ENCODE data around the gene APOBEC3G. TPM values are rescaled to one million over a fixed set of nuclear protein-coding genes. Genes with fewer than 3 reads are reported as not detected.
"Not testable (repeated sequence)": the region's sequence is repeated elsewhere in the genome, so short reads cannot be mapped to it uniquely, and the experiment has no call there.

APOBEC3G gene
- total RNA-seq, 1 donor from 2014 or later: 9.7 TPM

DNA sequence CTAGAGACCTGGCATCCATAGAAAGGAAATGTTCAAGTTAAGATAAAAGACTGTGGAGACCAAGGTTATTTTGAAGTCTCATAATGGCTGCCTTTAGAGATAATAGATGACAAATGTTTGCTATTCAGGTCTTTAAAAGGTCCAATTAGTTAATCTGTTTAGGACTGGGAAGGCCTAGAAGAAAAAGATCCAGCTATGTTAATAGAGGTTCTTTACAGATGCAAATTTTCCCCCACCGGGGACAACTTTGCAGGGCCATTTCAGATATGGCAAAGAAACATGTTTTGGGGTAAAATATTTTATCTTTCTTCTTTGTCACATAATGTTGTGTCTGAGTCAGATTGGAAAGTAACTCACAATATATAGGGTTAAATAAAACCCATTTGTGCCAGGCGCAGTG is 3.1 kb upstream of the APOBEC3G start:
- H3K27me3 ChIP-seq (ENCODE audit: control insufficient read depth, insufficient read depth, low read length): no peaks in the 10 kb centered on the region
- DNase-seq (ENCODE audit: low read depth): no peak
- H3K4me3 ChIP-seq (ENCODE audit: low read depth, low read length): no peak overlapping the region
- no peaks in the 10 kb centered on the region for H3K36me3 ChIP-seq (ENCODE audit: control insufficient read depth, insufficient read depth, low read length)
- TF ChIP-seq, protein P1, sequence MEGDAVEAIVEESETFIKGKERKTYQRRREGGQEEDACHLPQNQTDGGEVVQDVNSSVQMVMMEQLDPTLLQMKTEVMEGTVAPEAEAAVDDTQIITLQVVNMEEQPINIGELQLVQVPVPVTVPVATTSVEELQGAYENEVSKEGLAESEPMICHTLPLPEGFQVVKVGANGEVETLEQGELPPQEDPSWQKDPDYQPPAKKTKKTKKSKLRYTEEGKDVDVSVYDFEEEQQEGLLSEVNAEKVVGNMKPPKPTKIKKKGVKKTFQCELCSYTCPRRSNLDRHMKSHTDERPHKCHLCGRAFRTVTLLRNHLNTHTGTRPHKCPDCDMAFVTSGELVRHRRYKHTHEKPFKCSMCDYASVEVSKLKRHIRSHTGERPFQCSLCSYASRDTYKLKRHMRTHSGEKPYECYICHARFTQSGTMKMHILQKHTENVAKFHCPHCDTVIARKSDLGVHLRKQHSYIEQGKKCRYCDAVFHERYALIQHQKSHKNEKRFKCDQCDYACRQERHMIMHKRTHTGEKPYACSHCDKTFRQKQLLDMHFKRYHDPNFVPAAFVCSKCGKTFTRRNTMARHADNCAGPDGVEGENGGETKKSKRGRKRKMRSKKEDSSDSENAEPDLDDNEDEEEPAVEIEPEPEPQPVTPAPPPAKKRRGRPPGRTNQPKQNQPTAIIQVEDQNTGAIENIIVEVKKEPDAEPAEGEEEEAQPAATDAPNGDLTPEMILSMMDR (IDR thresholded peaks at IDR 0.05; ENCODE audit: insufficient read depth, low read length, poor library complexity, severe bottlenecking): no peak

DNA sequence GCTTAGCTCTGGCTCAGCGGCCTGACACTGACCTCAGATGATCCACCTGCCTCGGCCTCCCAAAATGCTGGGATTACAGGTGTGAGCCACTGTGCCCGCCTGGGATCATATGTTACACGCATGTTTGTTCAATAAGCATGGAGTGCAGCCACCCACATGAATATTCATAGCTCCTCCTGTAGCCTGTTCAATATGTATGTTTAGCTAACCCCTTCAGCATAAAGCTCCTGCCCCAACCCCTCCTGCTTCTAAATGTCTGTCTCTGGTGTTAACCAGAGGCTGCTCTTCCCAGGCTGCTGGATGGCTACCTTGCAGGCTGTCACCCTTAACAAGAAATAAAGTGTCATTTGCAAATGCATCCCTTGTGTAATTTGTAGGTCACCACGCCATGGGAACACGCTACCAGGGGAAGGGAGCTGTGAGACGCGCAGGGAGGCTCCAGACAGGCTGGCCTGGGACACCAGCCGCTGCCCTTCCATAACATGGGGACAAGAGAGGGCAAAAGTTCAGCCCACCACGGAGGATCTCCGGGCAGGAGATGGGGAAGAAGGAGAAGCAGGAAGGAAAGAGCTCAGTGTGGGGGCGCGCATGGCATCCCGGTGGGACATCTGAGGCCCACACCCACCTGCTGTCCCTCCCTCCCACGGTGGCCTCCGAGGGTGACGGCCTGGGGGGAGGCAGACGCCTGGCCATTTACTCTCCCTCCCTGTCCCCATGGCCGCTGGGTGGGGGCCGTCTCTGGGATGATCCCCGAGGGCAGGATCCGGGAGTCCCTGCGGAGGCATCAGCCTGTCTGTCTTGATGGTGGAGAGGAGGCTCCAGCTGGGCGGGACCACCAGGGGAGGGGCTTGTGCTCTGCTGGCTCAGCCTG is 685 bp upstream of the APOBEC3G start:
- H3K4me3 ChIP-seq (ENCODE audit: low read depth, low read length); DNase-seq (ENCODE audit: low read depth); H3K36me3 ChIP-seq (ENCODE audit: control insufficient read depth, insufficient read depth, low read length); H3K27me3 ChIP-seq (ENCODE audit: control insufficient read depth, insufficient read depth, low read length): not testable (repeated sequence)

DNA sequence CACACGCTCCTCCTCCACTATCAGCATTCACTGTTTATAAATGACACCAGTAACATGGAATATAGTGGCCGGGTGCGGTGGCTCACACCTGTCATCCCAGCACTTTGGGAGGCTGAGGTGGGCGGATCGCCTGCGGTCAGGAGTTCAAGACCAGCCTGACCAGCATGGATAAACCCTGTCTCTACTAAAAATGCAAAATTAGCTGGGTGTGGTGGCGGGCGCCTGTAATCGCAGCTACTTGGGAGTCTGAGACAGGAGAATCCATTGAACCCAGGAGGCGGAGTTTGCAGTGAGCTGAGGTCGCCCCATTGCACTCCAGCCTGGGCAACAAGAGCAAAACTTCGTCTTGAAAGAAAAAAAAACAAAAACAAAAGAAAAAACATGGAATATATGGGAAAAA is 837 bp downstream of the APOBEC3G start:
- not testable (repeated sequence) for H3K27me3 ChIP-seq (ENCODE audit: control insufficient read depth, insufficient read depth, low read length)

DNA sequence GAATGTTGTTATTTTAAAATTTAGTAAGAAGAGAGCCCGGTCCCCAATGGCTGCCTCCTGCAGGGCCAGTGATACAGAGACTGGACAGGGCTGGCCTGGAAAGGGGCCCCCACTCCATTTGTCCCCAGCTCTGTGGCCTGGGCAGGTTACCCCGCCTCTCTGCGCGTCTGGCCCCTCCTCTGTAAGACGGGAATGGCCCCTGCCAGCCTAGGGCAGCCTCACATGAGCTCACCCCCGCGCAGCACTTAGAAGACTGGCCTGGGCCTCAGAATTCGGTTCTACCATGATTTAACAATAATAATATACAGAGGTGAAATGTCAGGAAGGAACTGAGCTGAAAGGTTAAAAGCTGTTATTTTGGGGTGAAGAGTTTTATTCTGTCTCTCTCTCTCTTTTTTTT is 1.3 kb downstream of the APOBEC3G start:
- TF ChIP-seq, protein P1 (IDR thresholded peaks at IDR 0.05; ENCODE audit: insufficient read depth, low read length, poor library complexity, severe bottlenecking): no peak

More for the DNA sequence above, 837 bp downstream of the APOBEC3G start:
- not testable (repeated sequence) for H3K36me3 ChIP-seq (ENCODE audit: control insufficient read depth, insufficient read depth, low read length); H3K4me3 ChIP-seq (ENCODE audit: low read depth, low read length); DNase-seq (ENCODE audit: low read depth)

DNA sequence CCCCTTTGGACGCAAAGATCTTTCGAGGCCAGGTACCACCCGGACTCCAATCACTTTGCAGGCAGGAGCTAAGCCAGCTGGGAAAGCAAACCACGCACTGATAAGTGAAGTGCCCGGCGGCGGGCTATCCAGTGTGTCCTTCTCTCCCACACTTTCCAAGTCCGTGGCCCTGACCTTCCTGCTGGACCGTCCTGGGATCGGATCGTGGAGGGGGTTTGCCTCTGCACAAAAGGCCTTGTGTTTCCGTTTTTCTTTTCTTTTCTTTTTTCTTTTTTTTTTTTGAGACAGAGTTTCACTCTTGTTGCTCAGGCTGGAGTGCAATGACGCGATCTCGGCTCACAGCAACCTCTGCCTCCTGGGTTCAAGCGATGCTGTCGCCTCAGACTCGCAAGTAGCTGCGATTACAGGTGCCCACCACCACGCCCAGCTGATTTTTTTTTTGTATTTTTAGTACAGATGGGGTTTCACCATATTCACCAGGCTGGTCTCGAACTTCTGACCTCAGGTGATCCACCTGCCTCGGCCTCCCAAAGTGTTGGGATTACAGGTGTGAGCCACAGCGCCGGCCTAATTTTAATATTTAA is 2.1 kb downstream of the APOBEC3G start:
- not testable (repeated sequence) for H3K36me3 ChIP-seq (ENCODE audit: control insufficient read depth, insufficient read depth, low read length); DNase-seq (ENCODE audit: low read depth); H3K27me3 ChIP-seq (ENCODE audit: control insufficient read depth, insufficient read depth, low read length); H3K4me3 ChIP-seq (ENCODE audit: low read depth, low read length)

More for the DNA sequence above, 1.3 kb downstream of the APOBEC3G start:
- Histone ChIP-seq H3K36me3 (ENCODE audit: control insufficient read depth, insufficient read depth, low read length) (no peaks in the 10 kb centered on the region), H3K27me3 (ENCODE audit: control insufficient read depth, insufficient read depth, low read length) (no peaks in the 10 kb centered on the region), H3K4me3 (ENCODE audit: low read depth, low read length) (no peak overlapping the region)
- DNase-seq (ENCODE audit: low read depth): no peak

DNA sequence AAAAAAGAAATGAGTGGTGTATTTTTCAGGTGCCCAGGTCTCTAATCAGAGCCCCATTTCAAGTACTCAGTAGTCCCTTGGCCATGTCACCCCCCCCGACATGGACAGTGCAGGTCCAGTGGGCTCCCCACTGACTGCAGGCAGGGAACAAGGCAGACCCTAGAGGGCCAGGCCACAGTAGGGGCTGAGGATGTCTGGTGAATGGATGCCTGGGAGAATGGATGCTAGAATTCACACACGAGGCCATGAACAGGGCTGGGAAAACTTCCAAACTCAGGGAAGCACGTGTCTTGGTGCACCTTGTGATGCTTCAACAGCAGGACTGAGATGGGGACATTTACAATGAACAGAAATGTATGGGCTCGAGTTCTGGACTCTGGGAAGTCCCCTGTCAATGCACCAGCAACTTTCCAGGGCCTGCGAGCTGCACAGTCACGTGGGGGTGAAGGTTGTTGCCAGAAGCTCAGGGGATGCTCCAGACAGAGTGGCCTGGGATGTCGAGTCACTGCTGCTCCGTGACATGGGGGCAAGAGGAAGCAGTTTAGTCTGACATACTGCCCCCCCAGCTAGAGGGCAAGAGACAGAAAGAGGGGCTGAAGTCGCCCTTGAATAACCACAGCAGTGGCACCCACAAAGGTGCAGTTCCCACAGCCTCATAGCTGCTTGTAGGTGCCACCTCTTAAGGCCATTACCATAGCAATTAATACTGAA is 3.1 kb downstream of the APOBEC3G start:
- Histone ChIP-seq H3K27me3 (ENCODE audit: control insufficient read depth, insufficient read depth, low read length) (no peaks in the 10 kb centered on the region), H3K36me3 (ENCODE audit: control insufficient read depth, insufficient read depth, low read length) (no peaks in the 10 kb centered on the region), H3K4me3 (ENCODE audit: low read depth, low read length) (no peak overlapping the region)
- TF ChIP-seq, protein P1 (IDR thresholded peaks at IDR 0.05; ENCODE audit: insufficient read depth, low read length, poor library complexity, severe bottlenecking): no peak
- no peak for DNase-seq (ENCODE audit: low read depth)

DNA sequence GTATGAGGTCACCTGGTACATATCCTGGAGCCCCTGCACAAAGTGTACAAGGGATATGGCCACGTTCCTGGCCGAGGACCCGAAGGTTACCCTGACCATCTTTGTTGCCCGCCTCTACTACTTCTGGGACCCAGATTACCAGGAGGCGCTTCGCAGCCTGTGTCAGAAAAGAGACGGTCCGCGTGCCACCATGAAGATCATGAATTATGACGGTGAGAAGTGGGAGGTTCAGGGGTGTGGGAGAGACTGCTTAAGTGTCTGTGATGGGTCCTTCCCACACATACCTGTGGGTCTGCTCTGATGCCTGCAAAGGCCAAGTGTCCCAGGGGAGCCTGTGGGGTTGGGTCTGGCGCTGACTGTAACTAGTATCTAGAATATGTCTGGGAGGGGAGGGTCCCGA is 3.9 kb downstream of the APOBEC3G start:
- Histone ChIP-seq H3K36me3 (ENCODE audit: control insufficient read depth, insufficient read depth, low read length) (no peaks in the 10 kb centered on the region), H3K27me3 (ENCODE audit: control insufficient read depth, insufficient read depth, low read length) (no peaks in the 10 kb centered on the region), H3K4me3 (ENCODE audit: low read depth, low read length) (no peak overlapping the region)
- DNase-seq (ENCODE audit: low read depth): no peak
- TF ChIP-seq, protein P1 (IDR thresholded peaks at IDR 0.05; ENCODE audit: insufficient read depth, low read length, poor library complexity, severe bottlenecking): no peak
